Measurements from ENCODE around the gene TLR6. TPM values are rescaled to one million over a fixed set of nuclear protein-coding genes. Genes with fewer than 3 reads are reported as not detected.
"Not testable (repeated sequence)": the region's sequence is repeated elsewhere in the genome, so short reads cannot be mapped to it uniquely, and the experiment has no call there.

Gene TLR6
- total and polyA plus RNA-seq, 2 experiments from 2014 or later: 0.24 to 1.1 TPM

- Histone ChIP-seq H3K4me1 (ENCODE audit: insufficient read depth) (no peaks in the 10 kb centered on the region), H3K4me3 (no peak overlapping the region), H2AFZ (no peak overlapping the region), H3K79me2 (no peaks in the 10 kb centered on the region), H4K20me1 (ENCODE audit: insufficient read depth, poor library complexity, severe bottlenecking) (no peaks in the 10 kb centered on the region), H3K27ac (no peak overlapping the region), H3K36me3 (replicated peaks; ENCODE audit: insufficient read depth, low read depth) (no peaks in the 10 kb centered on the region), H3K9me3 (ENCODE audit: low read depth) (no peaks in the 10 kb centered on the region), H3K27me3 (no peaks in the 10 kb centered on the region), H3K4me2 (no peak overlapping the region), H3K9me2 (replicated peaks; ENCODE audit: insufficient read depth) (no peaks in the 10 kb centered on the region)
- TF ChIP-seq EZH2phosphoT487 (IDR thresholded peaks at IDR 0.05; ENCODE audit: low read depth, severe bottlenecking, unreplicated experiment) (no peak), CTCF (IDR thresholded peaks at IDR 0.05; ENCODE audit: poor library complexity) (no peak), EZH2 (IDR thresholded peaks at IDR 0.05; ENCODE audit: borderline replicate concordance) (no peak)
- 87% methylated on average over 4 of the region's 4 CpGs for WGBS (ENCODE audit: low lambda C conversion rate, missing lambda C conversion rate)
- DNase-seq (ENCODE audit: low spot score): no peak
Observed at GRCh38 chr4:38781854-38782261, 74.8 kb downstream of the TLR6 start.

DNA sequence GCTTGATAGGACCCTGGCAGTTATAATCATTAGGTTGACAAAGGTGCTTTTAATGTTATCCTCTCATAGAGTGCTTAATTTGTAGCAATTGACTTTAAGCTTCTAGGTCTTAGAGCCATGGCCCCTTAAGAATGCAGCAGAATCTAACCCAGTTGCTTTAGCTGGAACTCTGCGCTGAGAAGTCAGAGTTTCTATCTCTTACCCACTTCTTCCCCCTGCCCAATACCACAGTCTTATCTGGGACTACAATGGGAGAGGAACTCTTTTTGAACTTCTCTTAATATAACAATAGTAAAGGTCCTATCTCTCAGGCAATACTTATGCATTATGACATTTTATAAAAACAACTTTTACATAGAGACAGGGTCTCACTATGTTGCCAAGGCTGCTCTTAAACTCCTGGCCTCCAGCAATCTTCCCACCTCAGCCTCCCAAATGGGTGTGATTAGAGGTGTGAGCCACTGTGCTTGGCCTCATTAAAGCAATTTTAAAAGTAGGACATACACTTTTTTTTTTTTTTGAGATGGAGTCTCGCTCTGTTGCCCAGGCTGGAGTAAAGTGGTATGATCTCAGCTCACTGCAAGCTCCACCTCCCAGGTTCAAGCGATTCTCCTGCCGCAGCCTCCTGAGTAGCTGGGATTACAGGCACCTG, 75.7 kb downstream of the TLR6 start:
- H3K4me3 ChIP-seq: no peak overlapping the region
- H3K4me2 ChIP-seq: no peak overlapping the region
- H2AFZ ChIP-seq: no peak overlapping the region
- H4K20me1 ChIP-seq (ENCODE audit: insufficient read depth, poor library complexity, severe bottlenecking): no peaks in the 10 kb centered on the region
- H3K4me1 ChIP-seq (ENCODE audit: insufficient read depth): no peaks in the 10 kb centered on the region
- H3K27me3 ChIP-seq: no peaks in the 10 kb centered on the region
- no peak for TF ChIP-seq EZH2phosphoT487 (IDR thresholded peaks at IDR 0.05; ENCODE audit: low read depth, severe bottlenecking, unreplicated experiment)
- TF ChIP-seq EZH2 (IDR thresholded peaks at IDR 0.05; ENCODE audit: borderline replicate concordance): no peak
- TF ChIP-seq CTCF (IDR thresholded peaks at IDR 0.05; ENCODE audit: poor library complexity): no peak
- H3K36me3 ChIP-seq (replicated peaks; ENCODE audit: insufficient read depth, low read depth): no peaks in the 10 kb centered on the region
- no peak for DNase-seq (ENCODE audit: low spot score)
- no peaks in the 10 kb centered on the region for H3K9me2 ChIP-seq (replicated peaks; ENCODE audit: insufficient read depth)
- H3K9me3 ChIP-seq (ENCODE audit: low read depth): no peaks in the 10 kb centered on the region
- 91% methylated on average over 4 of the region's 4 CpGs for WGBS (ENCODE audit: low lambda C conversion rate, missing lambda C conversion rate)
- H3K27ac ChIP-seq: no peak overlapping the region
- no peaks in the 10 kb centered on the region for H3K79me2 ChIP-seq

GRCh38 chr4:38779790-38780189, 76.8 kb downstream of the TLR6 start:
- H3K4me2 ChIP-seq: no peak overlapping the region
- no peak overlapping the region for H3K27ac ChIP-seq
- H4K20me1 ChIP-seq (ENCODE audit: insufficient read depth, poor library complexity, severe bottlenecking): no peaks in the 10 kb centered on the region
- H3K4me3 ChIP-seq: no peak overlapping the region
- no peaks in the 10 kb centered on the region for H3K4me1 ChIP-seq (ENCODE audit: insufficient read depth)
- 86% methylated on average over 5 of the region's 5 CpGs for WGBS (ENCODE audit: low lambda C conversion rate, missing lambda C conversion rate)
- H3K9me3 ChIP-seq (ENCODE audit: low read depth): no peaks in the 10 kb centered on the region
- TF ChIP-seq EZH2phosphoT487 (IDR thresholded peaks at IDR 0.05; ENCODE audit: low read depth, severe bottlenecking, unreplicated experiment) (no peak), CTCF (IDR thresholded peaks at IDR 0.05; ENCODE audit: poor library complexity) (no peak), EZH2 (IDR thresholded peaks at IDR 0.05; ENCODE audit: borderline replicate concordance) (no peak)
- H3K9me2 ChIP-seq (replicated peaks; ENCODE audit: insufficient read depth): no peaks in the 10 kb centered on the region
- H3K36me3 ChIP-seq (replicated peaks; ENCODE audit: insufficient read depth, low read depth): no peaks in the 10 kb centered on the region
- DNase-seq (ENCODE audit: low spot score): no peak
- no peaks in the 10 kb centered on the region for H3K79me2 ChIP-seq
- no peak overlapping the region for H2AFZ ChIP-seq
- no peaks in the 10 kb centered on the region for H3K27me3 ChIP-seq

DNA sequence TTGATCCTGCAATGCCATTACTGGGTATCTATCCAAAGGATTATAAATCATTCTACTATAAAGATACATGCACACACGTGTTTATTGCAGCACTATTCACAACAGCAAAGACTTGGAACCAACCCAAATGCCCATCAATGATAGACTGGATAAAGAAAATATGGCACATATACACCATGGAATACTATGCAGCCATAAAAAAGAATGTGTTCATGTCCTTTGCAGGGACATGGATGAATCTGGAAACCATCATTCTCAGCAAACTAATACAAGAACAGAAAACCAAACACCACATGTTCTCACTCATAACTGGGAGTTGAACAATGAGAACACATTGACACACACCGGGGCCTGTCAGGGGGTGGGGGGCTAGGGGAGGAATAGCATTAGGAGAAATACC, 78.7 kb downstream of the TLR6 start:
- not testable (repeated sequence) for H3K4me2 ChIP-seq; H3K27me3 ChIP-seq; DNase-seq (ENCODE audit: low spot score); H3K4me3 ChIP-seq; H3K27ac ChIP-seq; H3K79me2 ChIP-seq; H3K9me3 ChIP-seq (ENCODE audit: low read depth); H3K9me2 ChIP-seq (replicated peaks; ENCODE audit: insufficient read depth); H2AFZ ChIP-seq; H3K36me3 ChIP-seq (replicated peaks; ENCODE audit: insufficient read depth, low read depth); H3K4me1 ChIP-seq (ENCODE audit: insufficient read depth); H4K20me1 ChIP-seq (ENCODE audit: insufficient read depth, poor library complexity, severe bottlenecking)
- WGBS (ENCODE audit: low lambda C conversion rate, missing lambda C conversion rate): 89% methylated on average over 2 of the region's 2 CpGs
